Activated CD4-positive, alpha-beta T cell treated with anti-CD3 and anti-CD28 coated beads, Interleukin-10, Interleukin-2, amounts not matched to agents 100 ng/mL and 50 ng/mL, durations not matched to agents 16 hours and 8 hours (primary cell): ENCODE results near the gene SLC45A1.
"Not testable (repeated sequence)": the region's sequence is repeated elsewhere in the genome, so short reads cannot be mapped to it uniquely, and the experiment has no call there.

Experiments used
- DNase-seq: peaks from one replicate; pipeline ENCODE4 v3.0.0-alpha.2; 2020

The SLC45A1 gene

GRCh38 chr1:8317647-8318381, at the start of gene SLC45A1:
TSS of gene SLC45A1 (plus strand) at chr1:8318114. CDS start at chr1:8324330, 6,216 bp downstream.
- DNase-seq: peak; percentile 76

GRCh38 chr1:8273036-8273435, 44.9 kb upstream of the SLC45A1 start:
- DNase-seq: no peak

- no peak for DNase-seq
These were observed 43.6 kb upstream of the SLC45A1 start for GRCh38 chr1:8274352-8274751.

- peak; percentile 58 for DNase-seq
These were observed 41.6 kb upstream of the SLC45A1 start for GRCh38 chr1:8276173-8276914.

- DNase-seq: no peak
These were observed 41.0 kb upstream of the SLC45A1 start for GRCh38 chr1:8276932-8277331.

GRCh38 chr1:8278677-8279076, 39.2 kb upstream of the SLC45A1 start:
- not testable (repeated sequence) for DNase-seq

GRCh38 chr1:8281843-8282509, 35.9 kb upstream of the SLC45A1 start:
- no peak for DNase-seq

GRCh38 chr1:8283058-8283884, 34.6 kb upstream of the SLC45A1 start:
- DNase-seq: peak; percentile 68

GRCh38 chr1:8284127-8284526, 33.8 kb upstream of the SLC45A1 start:
- no peak for DNase-seq

GRCh38 chr1:8285103-8285502, 32.8 kb upstream of the SLC45A1 start:
- no peak for DNase-seq

- DNase-seq: no peak
These were observed 31.9 kb upstream of the SLC45A1 start for GRCh38 chr1:8285965-8286364.

GRCh38 chr1:8293118-8293517, 24.8 kb upstream of the SLC45A1 start:
- DNase-seq: no peak

GRCh38 chr1:8293641-8294169, 24.2 kb upstream of the SLC45A1 start:
- DNase-seq: no peak

- DNase-seq: no peak
These were observed 23.7 kb upstream of the SLC45A1 start for GRCh38 chr1:8294170-8294697.

- no peak for DNase-seq
These were observed 20.7 kb upstream of the SLC45A1 start for GRCh38 chr1:8297245-8297644.

GRCh38 chr1:8299963-8300362, 18.0 kb upstream of the SLC45A1 start:
- no peak for DNase-seq

GRCh38 chr1:8302081-8302956, 15.6 kb upstream of the SLC45A1 start:
- no peak for DNase-seq

- no peak for DNase-seq
These were observed 14.8 kb upstream of the SLC45A1 start for GRCh38 chr1:8303141-8303540.

GRCh38 chr1:8303876-8304275, 14.0 kb upstream of the SLC45A1 start:
- DNase-seq: no peak

- DNase-seq: no peak
These were observed 10.3 kb upstream of the SLC45A1 start for GRCh38 chr1:8307628-8308027.

- no peak for DNase-seq
These were observed 6.7 kb upstream of the SLC45A1 start for GRCh38 chr1:8311068-8311718.
